ENCODE results near the gene RAB11FIP4.

RAB11FIP4 gene

GRCh38 chr17:31573047-31573446, 181.6 kb downstream of the RAB11FIP4 start:
- no peak for DNase-seq

- DNase-seq = no peak
Observed at GRCh38 chr17:31573861-31574260, 182.4 kb downstream of the RAB11FIP4 start.

- no peak for DNase-seq
Observed at GRCh38 chr17:31574458-31574857, 183.0 kb downstream of the RAB11FIP4 start.

GRCh38 chr17:31575043-31575442, 183.6 kb downstream of the RAB11FIP4 start:
- no peak for DNase-seq

GRCh38 chr17:31579265-31579664, 187.8 kb downstream of the RAB11FIP4 start:
- no peak for DNase-seq

- no peak for DNase-seq
Observed at GRCh38 chr17:31580316-31580705, 188.8 kb downstream of the RAB11FIP4 start.

GRCh38 chr17:31580706-31581490, 189.4 kb downstream of the RAB11FIP4 start:
- no peak for DNase-seq

GRCh38 chr17:31581491-31581890, 190.0 kb downstream of the RAB11FIP4 start:
- no peak for DNase-seq

- no peak for DNase-seq
Observed at GRCh38 chr17:31582151-31582907, 190.9 kb downstream of the RAB11FIP4 start.

- DNase-seq = no peak
Observed at GRCh38 chr17:31583772-31584356, 192.4 kb downstream of the RAB11FIP4 start.

- no peak for DNase-seq
Observed at GRCh38 chr17:31584438-31585279, 193.2 kb downstream of the RAB11FIP4 start.

GRCh38 chr17:31585280-31585630, 193.8 kb downstream of the RAB11FIP4 start:
- DNase-seq = no peak

GRCh38 chr17:31586946-31587345, 195.5 kb downstream of the RAB11FIP4 start:
- no peak for DNase-seq

GRCh38 chr17:31587462-31587861, 196.0 kb downstream of the RAB11FIP4 start:
- no peak for DNase-seq
